Left hindlimb (tissue), 1 donor: ENCODE measurements around the gene THSD7A.
"Not testable (repeated sequence)": the region's sequence is repeated elsewhere in the genome, so short reads cannot be mapped to it uniquely, and the experiment has no call there.

Source experiments
- DNase-seq: peaks from one replicate; pipeline ENCODE4 v3.0.0-alpha.2; 2018

THSD7A gene

GRCh38 chr7:11573128-11573750, 258.8 kb downstream of the THSD7A start:
- no peak for DNase-seq

- DNase-seq: no peak
Observed at GRCh38 chr7:11570922-11571550, 261.0 kb downstream of the THSD7A start.

GRCh38 chr7:11570205-11570604, 261.8 kb downstream of the THSD7A start:
- DNase-seq: no peak

- no peak for DNase-seq
Observed at GRCh38 chr7:11567571-11567970, 264.4 kb downstream of the THSD7A start.

GRCh38 chr7:11557627-11558026, 274.4 kb downstream of the THSD7A start:
- no peak for DNase-seq

GRCh38 chr7:11552676-11553296, 279.2 kb downstream of the THSD7A start:
- no peak for DNase-seq

- DNase-seq: no peak
Observed at GRCh38 chr7:11551470-11551869, 280.5 kb downstream of the THSD7A start.

- DNase-seq: no peak
Observed at GRCh38 chr7:11548532-11548931, 283.5 kb downstream of the THSD7A start.

- no peak for DNase-seq
Observed at GRCh38 chr7:11541330-11541729, 290.7 kb downstream of the THSD7A start.

GRCh38 chr7:11540271-11540761, 291.7 kb downstream of the THSD7A start:
- DNase-seq: peak; percentile 35

GRCh38 chr7:11539853-11540252, 292.1 kb downstream of the THSD7A start:
- DNase-seq: no peak

- no peak for DNase-seq
Observed at GRCh38 chr7:11538751-11539299, 293.2 kb downstream of the THSD7A start.

GRCh38 chr7:11533229-11533820, 298.7 kb downstream of the THSD7A start:
- DNase-seq: no peak

- no peak for DNase-seq
Observed at GRCh38 chr7:11529382-11529781, 302.6 kb downstream of the THSD7A start.

GRCh38 chr7:11527707-11528106, 304.3 kb downstream of the THSD7A start:
- no peak for DNase-seq

- no peak for DNase-seq
Observed at GRCh38 chr7:11524476-11525397, 307.3 kb downstream of the THSD7A start.

- DNase-seq: not testable (repeated sequence)
Observed at GRCh38 chr7:11521964-11522499, 310.0 kb downstream of the THSD7A start.

- no peak for DNase-seq
Observed at GRCh38 chr7:11517853-11518252, 314.1 kb downstream of the THSD7A start.

GRCh38 chr7:11516328-11516727, 315.7 kb downstream of the THSD7A start:
- no peak for DNase-seq

GRCh38 chr7:11513460-11513859, 318.5 kb downstream of the THSD7A start:
- DNase-seq: no peak

- DNase-seq: no peak
Observed at GRCh38 chr7:11507929-11508328, 324.1 kb downstream of the THSD7A start.

- DNase-seq: no peak
Observed at GRCh38 chr7:11506417-11506816, 325.6 kb downstream of the THSD7A start.
